T-helper 2 cell treated with Interferon-gamma antibody and Interleukin-4, amounts not matched to agents 100 ng/mL and 5 ng/mL, for 36 hours (primary cell): ENCODE results near the gene C6orf120. TPM values are rescaled to one million over a fixed set of nuclear protein-coding genes. Genes with fewer than 3 reads are reported as not detected.
"Not testable (repeated sequence)": the region's sequence is repeated elsewhere in the genome, so short reads cannot be mapped to it uniquely, and the experiment has no call there.

ENCODE experiments used
- intact Hi-C: fragments of 100-400 bp; cut with micrococcal nuclease; formaldehyde crosslinking; loops from one replicate; pipeline ENCODE4 v1.15.1; 2023
- total RNA-seq: library from RNA; stranded (reverse); gene quantifications from 2 replicates; pipeline ENCODE4 v1.2.3, GENCODE V29; 2022

Gene C6orf120
- total RNA-seq, 1 donor from 2014 or later, result 17.0 TPM

DNA sequence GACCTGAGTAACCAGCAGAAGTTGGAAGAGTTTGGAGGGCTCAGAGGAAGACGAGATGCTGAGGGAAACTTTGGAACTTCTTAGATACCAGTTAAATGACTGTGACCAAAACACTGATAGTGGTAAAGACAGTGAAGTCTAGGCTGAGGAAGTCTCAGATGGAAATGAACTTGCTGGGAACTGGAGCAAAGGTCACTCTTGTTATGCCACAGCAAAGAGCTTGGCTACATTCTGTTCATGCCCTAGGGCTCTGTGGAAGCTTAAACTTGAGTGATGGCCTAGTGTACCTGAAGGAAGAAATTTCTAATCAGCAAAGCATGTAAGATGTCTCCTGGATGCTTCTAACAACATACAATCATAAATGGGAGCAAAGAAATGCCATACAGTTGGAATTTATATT is 24.8 kb upstream of the C6orf120 start:
- intact Hi-C loops, result no loop called here

DNA sequence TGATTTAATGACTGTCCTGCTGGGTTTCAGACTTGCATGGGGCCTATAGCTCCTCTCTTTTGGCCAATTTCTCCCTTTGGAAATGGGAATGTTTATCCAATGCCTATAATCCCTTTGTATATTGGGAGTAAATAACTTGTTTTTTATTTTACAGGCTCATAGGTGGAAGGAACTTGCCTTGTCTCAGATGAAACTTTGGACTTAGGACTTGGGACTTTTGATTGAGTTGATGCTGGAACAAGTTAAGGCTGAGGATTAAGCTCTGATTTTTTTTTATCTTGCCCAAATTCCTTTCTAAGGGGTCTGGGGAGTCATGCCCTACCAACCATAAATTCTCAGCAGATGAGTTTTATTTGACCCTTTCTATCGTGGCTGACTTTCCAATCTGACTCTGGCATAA is 23.6 kb upstream of the C6orf120 start:
- intact Hi-C loops, result no loop called here

DNA sequence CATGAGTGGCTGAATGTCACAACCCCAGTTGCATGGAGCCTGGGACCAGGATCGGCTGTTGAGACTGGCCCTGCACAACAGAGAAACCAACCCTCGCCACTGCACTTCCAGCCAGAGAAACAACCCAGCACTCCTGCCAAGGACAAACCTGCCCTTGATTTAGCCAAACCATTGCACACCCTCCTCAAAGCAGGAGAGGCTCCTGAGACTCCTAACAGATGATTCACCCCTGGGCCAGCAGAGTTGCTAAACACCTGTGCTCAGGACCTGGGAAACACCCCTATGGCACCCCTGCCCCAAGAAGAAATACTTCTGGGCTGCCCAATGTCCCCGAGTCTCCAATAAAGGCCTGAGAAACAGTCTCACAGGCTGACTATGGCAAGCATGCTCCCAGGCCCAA is 17.9 kb upstream of the C6orf120 start:
- intact Hi-C loops, result no loop called here

DNA sequence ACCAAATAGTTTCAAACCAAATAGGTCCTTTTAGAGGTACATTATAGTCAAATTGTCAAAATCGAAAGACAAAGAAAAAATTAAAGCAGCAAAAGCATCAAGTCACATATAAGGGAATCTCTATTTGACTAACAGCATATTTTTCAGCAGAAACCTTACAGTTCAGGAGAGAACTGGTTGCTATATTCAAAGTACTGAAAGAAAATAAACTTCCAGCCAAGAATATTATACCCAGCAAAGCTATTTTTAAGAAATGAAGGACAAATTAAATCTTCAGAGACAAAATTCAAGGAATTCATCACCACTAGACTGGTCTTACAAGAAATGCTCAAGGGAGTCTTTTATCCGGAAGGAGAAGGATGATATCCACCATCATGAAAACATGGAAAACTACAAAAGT is 16.1 kb upstream of the C6orf120 start:
- intact Hi-C loops, result no loop called here

DNA sequence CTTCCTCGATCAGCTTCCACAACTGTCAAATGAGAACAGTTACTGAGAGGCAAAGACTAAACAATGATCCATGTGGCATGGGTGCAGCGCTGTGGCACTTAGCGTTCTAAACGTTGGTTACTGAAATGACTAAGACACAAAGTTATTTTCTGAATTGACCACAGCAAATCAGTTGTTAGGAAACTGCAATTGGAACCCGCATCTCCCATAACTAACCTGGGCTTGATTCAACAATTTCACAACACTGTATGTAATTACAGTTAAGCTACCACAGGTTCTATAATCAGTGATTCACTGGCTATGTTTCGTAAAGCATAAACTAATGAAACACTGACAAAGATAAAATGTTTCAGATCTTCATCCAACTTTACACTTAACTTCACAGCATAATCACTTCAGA is 12.6 kb upstream of the C6orf120 start:
- intact Hi-C loops, result no loop called here

DNA sequence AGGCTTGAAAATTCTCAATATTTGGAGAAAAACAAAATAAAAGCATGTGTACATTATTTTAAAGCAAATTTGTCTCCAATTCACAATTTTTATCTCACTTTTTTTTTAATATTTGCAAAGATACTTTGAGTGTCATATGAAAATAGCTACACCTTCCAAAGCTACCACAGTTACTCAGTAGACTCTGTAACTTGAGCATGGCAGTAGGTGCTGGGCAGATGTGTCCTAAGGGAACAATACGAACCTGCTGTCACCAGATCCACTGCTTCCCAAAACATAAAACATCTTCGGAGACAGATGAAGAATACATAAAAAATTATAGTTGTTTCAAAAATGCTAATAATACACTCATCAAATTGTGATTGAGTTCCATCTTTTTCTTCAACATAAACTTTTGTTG is 10.7 kb upstream of the C6orf120 start:
- intact Hi-C loops, result no loop called here

DNA sequence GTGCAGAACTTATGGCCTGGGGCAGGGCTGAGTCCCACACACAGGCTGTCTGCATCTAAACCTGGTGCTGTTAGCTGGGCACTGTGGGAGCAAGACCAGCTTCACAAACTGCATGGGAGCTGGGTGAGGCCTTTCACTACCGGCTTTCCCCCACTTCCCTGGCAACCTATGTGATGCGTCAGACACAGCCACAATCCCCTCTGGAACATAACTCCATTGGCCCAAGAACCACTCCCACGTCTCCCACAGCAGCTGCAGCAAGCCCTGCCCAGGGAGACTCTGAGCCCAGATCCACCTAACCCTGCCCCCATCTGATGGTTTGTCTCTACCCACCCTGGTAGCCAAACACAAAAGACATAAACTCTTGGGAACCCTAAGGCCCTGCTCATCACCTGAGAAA is 9.4 kb upstream of the C6orf120 start:
- intact Hi-C loops, result no loop called here

DNA sequence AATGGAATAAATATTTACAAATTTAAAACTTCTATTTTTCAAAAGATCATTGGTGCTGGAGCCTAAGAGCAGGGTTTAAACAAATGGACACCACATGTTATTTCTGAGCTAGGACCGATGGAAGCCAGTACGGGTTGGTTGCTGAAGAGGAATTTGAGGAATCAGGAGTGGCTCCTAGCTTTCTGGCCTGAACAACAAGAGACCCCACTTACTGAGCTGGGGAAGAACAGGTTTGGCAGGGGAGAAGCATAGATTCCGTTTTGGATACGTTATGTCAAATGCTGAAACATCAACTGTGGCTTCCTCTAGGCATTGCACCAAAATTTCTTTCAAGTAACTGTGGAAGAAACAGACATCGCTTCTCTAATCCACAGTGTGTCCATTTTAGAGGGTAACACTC is 6.8 kb upstream of the C6orf120 start:
- intact Hi-C loops, result no loop called here

DNA sequence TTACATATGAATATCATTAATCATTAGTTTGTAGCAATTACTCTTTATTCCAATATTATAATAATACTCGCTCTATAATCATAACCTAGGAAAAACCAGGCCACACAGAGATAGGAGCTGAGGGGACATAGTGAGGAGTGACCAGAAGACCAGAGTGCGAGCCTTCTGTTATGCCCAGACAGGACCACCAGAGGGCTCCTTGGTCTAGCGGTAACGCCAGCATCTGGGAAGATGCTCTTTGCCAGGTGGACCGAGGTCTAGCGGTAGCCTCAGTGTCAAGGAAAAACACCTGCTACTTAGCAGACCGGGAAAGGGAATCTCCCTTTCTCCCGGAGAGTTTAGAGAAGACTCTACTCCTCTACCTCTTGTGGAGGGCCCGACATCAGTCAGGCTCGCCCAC is 4.8 kb upstream of the C6orf120 start:
- intact Hi-C loops, result not testable (repeated sequence)

DNA sequence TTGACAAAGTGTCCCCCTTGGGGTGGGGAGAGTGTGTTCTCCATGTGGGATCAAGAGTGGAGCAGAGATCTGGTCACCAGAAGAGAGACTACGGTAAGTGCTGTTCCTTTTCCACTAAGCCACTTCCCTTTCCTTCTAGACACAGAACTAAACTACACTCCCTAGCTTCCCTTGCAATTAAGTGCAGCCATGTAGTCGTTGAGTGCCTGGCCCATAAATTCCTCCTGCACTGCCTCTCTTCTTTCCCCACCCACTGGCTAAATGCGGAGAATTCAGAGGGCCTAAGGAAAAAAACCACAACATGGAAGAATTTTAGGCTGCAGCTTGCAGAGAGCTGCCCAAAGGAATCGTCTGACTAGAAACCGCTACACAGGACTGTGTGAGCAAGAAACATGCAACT is 1.6 kb upstream of the C6orf120 start:
- intact Hi-C loops, result loop anchor here (2.0 to 10.0 kb wide), 2 partner anchors 115 to 805 kb away; no protein-coding TSS in a partner anchor

DNA sequence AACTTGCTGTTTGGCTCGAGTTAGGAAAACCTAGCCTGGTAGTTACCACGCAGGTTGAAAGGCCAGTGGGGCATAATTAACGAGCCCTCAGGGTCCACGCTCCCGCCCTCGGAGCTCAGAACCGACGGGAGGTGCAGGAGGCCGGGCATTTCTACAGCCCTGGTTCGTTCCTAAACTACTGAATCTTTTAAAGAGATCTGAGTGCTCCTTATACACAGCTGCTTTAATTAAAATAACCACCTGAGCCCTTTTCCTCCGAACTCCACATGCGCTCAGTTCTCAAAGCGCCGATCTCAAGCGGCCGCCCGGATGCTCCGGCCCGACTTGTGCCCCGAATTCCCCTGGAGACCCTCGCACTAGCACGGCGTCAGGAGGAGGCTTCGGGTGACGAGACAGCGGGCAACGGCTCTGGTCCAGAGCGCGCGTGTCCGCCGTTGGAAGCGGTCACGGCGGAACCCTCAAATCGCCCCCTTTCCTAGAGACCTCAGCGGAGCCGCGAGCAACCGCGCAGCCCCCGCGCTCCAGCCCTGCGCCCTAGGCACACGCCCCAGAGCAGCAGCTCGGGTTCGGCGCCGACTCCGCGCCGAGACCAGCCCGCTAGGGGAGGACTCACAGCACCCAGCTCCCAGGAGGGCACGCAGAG is 494 bp upstream of the C6orf120 start:
- intact Hi-C loops, result loop anchor here (2.0 to 10.0 kb wide), 2 partner anchors 117 to 807 kb away; no protein-coding TSS in a partner anchor

DNA sequence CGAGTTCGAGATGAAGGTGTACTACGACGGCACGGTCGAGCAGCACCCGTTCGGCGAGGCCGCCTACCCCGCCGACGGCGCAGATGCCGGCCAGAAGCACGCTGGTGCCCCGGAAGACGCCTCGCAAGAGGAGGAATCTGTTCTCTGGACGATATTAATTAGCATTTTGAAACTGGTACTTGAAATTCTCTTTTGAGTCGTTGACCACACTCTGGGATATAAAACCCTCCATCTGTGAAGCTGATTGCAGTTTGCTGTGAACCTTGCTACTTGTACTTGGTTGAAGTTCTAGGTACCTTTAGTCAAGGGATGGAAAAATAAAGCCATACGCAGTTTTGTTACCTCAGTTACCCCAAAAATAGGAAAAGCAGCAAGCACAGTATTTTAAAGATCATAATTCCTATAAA is 917 bp downstream of the C6orf120 start:
- intact Hi-C loops, result loop anchor here (1.0 to 10.0 kb wide), 8 partner anchors 20 to 850 kb away; partner anchors contain the start of genes DYNLT2, ERMARD, FAM120B and PSMB1

DNA sequence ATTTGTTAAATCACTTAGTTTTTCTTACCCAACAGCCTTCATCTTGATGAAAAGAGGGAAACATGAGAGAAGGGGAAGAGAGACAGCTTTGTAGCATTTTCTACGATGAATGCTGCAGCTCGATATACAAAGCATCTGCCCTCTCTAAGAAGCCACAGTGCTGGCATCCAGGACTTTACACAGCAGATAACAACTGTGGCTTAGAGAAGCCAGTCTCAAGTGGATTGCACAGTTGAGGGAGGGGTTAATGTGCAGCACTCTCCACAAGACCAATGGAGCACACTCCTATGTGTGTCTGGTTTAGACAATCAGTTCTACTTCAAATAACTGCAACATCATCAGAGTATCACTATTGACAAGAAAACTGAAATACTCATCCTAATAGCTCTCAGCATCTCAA is 5.8 kb downstream of the C6orf120 start:
- intact Hi-C loops, result loop anchor here (10.0 kb wide), 1 partner anchor 123 kb away; no protein-coding TSS in a partner anchor

DNA sequence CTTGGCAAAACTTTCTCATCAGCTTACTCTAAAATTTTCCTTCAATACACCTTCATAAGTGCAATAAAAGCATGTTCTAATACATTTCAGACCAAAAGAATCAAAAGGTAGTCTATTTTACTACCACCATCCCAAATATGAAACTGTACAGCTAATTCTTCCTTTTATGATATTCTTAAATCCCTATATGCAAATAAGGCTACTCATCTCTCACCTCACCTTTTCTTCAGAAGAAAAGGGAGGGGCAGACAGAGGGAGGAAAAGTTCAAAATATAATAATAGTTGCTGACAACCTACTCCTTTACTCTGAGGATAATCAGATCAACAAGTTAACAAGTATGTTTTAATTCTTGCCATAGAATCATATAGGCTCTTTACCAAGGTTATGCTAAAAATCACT is 7.4 kb downstream of the C6orf120 start:
- intact Hi-C loops, result loop anchor here (10.0 kb wide), 1 partner anchor 124 kb away; no protein-coding TSS in a partner anchor

DNA sequence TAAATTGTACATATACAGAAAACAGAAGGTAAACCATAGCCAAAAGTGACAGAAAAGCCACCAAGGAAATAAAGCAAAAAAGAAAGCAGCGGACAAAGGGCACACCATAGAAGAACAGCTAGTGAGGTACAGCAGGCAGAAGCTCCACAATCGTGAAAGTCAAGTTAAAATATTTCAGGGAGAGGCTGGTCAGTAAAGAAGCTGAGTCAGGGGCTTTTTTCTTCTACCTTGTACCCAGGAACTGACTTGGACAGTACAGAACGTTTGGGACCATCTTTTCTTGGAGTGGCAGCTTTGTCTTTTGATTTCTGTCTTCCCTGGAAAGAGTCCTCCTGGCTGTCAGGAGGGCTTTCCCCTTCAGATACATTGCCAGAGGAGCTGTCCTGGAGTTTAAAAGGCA is 8.1 kb downstream of the C6orf120 start:
- intact Hi-C loops, result no loop called here

DNA sequence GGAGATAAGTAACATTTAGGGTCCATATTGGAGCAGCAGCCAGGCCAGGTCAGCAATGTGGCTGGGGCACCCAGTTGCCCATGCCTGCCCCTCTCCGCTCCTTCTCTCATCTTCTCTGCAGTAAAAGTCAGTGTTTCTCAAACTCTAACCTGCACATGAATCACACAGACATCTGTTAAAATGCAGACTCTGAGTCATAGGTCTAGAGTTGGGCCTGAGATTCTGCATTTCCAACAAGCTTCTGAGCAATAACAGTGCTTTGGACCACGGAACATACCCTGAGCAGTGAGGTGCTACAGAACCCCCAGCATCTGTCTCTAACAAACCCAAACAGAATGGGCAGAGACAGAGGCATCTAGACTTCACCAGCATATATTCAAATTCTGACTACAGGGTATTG is 12.3 kb downstream of the C6orf120 start:
- intact Hi-C loops, result no loop called here

DNA sequence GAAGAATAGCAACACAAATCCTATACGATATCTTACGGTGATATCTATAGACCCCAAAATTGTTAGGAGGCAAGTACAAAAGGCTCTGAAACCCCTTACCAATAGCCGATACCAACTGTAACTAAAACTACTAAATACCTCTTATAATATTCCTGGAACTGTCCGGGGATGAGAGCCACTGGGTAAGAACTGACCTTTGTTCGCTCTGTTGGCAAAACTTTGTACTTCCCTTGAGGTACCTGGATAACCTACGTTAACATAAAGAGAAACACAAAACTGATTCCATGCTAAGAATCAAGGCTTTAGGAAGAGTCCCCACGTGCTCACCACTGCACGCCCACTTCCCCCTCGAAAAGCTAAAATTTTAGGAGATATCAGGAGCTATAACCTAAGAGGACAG is 12.7 kb downstream of the C6orf120 start:
- intact Hi-C loops, result no loop called here

DNA sequence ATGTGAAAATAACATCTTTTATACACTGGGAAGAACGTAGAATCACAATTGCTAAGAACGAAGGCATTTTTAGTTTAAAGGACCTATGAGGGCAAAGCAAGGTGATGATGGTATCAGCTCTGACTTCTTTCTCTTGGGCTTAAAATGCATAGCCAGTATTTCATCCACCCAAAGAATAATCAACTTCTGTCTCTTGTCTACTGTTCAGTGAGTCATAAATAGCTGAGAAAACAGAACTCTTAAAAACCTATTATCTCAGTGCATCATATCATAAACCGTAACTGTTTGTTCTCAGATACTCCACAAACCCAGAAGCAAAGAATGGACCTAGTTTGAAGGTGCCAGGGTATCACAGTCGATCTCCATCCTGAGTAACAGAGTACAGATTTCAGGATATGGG is 17.2 kb downstream of the C6orf120 start:
- intact Hi-C loops, result no loop called here

DNA sequence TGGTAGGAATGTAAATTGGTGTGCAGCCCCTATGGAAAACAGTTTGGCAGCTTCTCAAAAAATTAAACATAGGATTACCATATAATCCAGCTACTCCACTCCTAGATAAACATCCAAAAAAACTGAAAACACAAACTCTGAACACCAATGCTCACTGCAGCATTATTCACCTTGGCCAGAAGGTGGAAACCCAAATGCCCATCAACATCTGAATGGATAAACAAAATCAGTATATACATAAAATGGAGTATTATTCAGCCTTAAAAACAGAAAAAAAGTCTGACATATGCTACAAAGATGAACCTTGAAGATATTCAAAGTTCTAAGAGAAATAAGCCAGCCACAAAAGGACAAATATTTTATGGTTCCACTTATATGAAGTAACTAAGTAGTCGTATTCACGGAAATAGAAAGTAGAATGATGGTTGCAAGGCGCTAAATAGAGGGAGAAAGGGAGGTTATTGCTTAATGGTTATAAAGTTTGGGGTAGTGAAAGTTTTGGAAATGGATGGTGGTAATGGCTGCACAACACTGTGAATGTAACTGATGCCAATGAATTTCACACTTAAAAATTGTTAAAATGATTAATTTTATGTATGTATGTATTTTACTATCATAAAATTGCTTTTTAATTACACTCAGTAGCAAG is 18.4 kb downstream of the C6orf120 start:
- intact Hi-C loops, result loop anchor here (5.0 kb wide), 1 partner anchor 188 kb away; no protein-coding TSS in a partner anchor

DNA sequence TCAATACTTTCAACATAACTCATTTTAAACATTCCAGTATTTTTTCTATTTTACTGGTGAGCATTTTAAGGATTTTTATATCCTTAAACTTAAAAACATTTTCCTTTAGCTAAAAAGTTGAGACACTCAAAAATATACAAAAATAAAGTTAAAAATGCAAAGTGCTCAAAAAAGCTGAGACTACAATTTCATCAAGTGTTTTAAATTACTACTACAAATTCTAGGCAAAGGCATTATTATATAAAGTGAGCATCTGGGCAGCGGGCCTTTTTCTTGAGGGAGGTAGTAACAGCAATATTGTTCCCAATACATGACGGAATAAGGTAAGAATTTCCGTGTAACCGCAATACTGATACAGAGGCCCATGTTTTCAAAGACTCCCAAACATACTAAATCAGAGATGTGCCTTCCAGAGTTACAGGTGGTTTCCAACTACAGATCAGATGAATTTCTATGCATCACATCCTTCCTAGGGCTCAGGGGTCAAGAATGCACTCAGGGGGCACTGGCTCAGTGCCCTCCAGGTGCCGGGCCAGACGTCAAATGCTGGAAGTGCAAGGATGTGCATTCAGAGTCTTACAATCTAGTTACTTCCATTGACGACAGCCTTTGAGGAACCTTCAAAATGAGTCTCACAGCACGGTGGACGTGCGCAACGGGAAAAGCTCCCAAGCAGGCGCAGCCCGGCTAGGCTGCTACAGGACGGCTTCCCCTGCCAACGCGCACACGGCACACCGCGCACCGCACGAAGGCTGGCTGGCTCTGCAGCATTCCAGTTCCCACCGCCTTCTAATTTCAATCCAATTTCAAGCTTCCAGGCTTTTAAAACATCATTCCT is 20.7 kb downstream of the C6orf120 start:
- intact Hi-C loops, result loop anchor here (1.0 to 5.0 kb wide), 4 partner anchors 20 to 190 kb away; partner anchors contain the start of genes C6orf120, DYNLT2, ERMARD and WDR27

DNA sequence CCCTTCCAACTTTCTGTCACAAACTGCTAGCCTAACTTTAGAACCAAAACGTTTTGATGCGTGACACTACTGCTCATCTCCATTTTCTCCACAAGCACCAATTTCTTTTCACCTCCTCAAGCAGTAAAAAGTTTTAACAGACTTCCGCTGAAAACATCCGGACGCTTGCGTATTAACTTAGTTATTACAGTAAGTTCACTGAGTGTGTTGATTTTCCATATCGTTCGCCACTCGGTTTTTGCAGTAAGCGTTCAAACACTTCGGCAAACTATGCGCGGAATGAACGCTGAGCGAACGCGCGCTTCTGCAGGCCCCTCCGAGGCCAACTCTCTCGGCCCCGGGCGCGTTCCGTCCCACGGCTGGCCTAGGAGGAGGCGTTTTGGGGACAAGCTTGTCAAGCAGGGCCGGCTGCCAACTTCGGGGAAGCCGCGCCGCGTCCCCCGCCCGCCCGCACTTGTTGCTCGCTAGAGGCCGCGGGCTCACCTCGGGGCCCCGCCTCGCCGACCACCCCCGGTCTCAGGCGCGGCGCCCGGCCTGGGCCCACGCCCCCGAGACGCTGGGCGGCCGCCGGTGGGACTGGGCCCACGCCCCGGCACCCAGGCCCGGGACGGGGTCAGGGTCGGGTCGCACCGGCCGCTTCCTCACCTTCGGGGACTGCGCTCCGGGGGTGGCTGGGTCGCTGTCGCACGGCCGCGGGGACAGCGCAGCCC is 21.4 kb downstream of the C6orf120 start:
- intact Hi-C loops, result loop anchor here (1.0 to 5.0 kb wide), 4 partner anchors 21 to 191 kb away; partner anchors contain the start of genes C6orf120, DYNLT2, ERMARD and WDR27
